DMS153 treated with DMSO at 0.1 percent for 48 hours (cell line): ENCODE results near the gene TBCK.

ENCODE experiments used
- DNase-seq: peaks from one replicate; lab custom pipeline; 2025; ENCODE audit not compliant: unreplicated experiment; lab: John Stamatoyannopoulos, UW

The TBCK gene

GRCh38 chr4:106315968-106316772, at the start of gene TBCK, which contains the start of gene AIMP1:
Gene TBCK, minus strand, starts transcription at chr4:106316209. Its CDS starts 7,249 bp downstream, at chr4:106308960.
Gene AIMP1, plus strand, starts transcription at chr4:106316550. Its CDS starts 8,460 bp downstream, at chr4:106325010.
- peak; percentile 90 for DNase-seq

- DNase-seq, result no peak
Measured at GRCh38 chr4:106365613-106366012, 49.6 kb upstream of the TBCK start.

GRCh38 chr4:106364282-106364681, 48.3 kb upstream of the TBCK start:
- no peak for DNase-seq

GRCh38 chr4:106362086-106362825, 46.2 kb upstream of the TBCK start:
- DNase-seq, result no peak

- no peak for DNase-seq
Measured at GRCh38 chr4:106358899-106359298, 42.9 kb upstream of the TBCK start.

- DNase-seq, result no peak
Measured at GRCh38 chr4:106355193-106355592, 39.2 kb upstream of the TBCK start.

- DNase-seq, result no peak
Measured at GRCh38 chr4:106353786-106354185, 37.8 kb upstream of the TBCK start.

- no peak for DNase-seq
Measured at GRCh38 chr4:106351016-106351415, 35.0 kb upstream of the TBCK start.

- no peak for DNase-seq
Measured at GRCh38 chr4:106347167-106347566, 31.2 kb upstream of the TBCK start.

- DNase-seq, result no peak
Measured at GRCh38 chr4:106344647-106344970, 28.6 kb upstream of the TBCK start.

- DNase-seq, result no peak
Measured at GRCh38 chr4:106343865-106344646, 28.0 kb upstream of the TBCK start.

GRCh38 chr4:106340774-106341173, 24.8 kb upstream of the TBCK start:
- DNase-seq, result no peak

- no peak for DNase-seq
Measured at GRCh38 chr4:106339431-106339830, 23.4 kb upstream of the TBCK start.

GRCh38 chr4:106338671-106339070, 22.7 kb upstream of the TBCK start:
- DNase-seq, result no peak

- no peak for DNase-seq
Measured at GRCh38 chr4:106337916-106338315, 21.9 kb upstream of the TBCK start.

- no peak for DNase-seq
Measured at GRCh38 chr4:106336618-106337017, 20.6 kb upstream of the TBCK start.

GRCh38 chr4:106334741-106335470, 18.9 kb upstream of the TBCK start:
- DNase-seq, result no peak

- DNase-seq, result no peak
Measured at GRCh38 chr4:106333186-106333585, 17.2 kb upstream of the TBCK start.

GRCh38 chr4:106329041-106329618, 13.1 kb upstream of the TBCK start:
- DNase-seq, result no peak

- no peak for DNase-seq
Measured at GRCh38 chr4:106325800-106326199, 9.8 kb upstream of the TBCK start.

- DNase-seq, result no peak
Measured at GRCh38 chr4:106323119-106323518, 7.1 kb upstream of the TBCK start.
